Activated B cell treated with CpG ODN at 0.5 μM for 24 hours (primary cell): ENCODE results near the gene PDE7B. TPM values are rescaled to one million over a fixed set of nuclear protein-coding genes. Genes with fewer than 3 reads are reported as not detected.

Source experiments
- ATAC-seq: fragments of 200-7000 bp; cut with Tn5 transposase; one replicate; pipeline ENCODE4 v1.10.0; 2021; ENCODE audit warnings: low read depth, mild to moderate bottlenecking, moderate library complexity
- CTCF ChIA-PET: fragments of 350-600 bp; sonication (Branson Sonifier 250); formaldehyde crosslinking; loops from one replicate; lab custom pipeline; 2021; ENCODE audit warnings: antibody characterized with exemption; lab: Charles Lee
- POLR2A ChIA-PET: fragments of 350-600 bp; sonication (Branson Sonifier 250); formaldehyde crosslinking; loops from one replicate; lab custom pipeline; 2021; ENCODE audit warnings: antibody characterized with exemption; lab: Charles Lee
- DNase-seq: peaks from one replicate; pipeline ENCODE4 v3.0.0; 2022
- H3K27ac Mint-ChIP-seq: one replicate; pipeline ENCODE4 v1.8.0; 2020; ENCODE audit warnings: mixed read lengths
- H3K27me3 Mint-ChIP-seq: one replicate; pipeline ENCODE4 v1.8.0; 2021; ENCODE audit warnings: mixed read lengths
- H3K36me3 Mint-ChIP-seq: one replicate; pipeline ENCODE4 v1.8.0; 2021; ENCODE audit warnings: low read depth, mixed read lengths
- H3K4me1 Mint-ChIP-seq: one replicate; pipeline ENCODE4 v1.8.0; 2021; ENCODE audit warnings: mixed read lengths
- H3K4me3 Mint-ChIP-seq: one replicate; pipeline ENCODE4 v1.8.0; 2020; ENCODE audit warnings: mild to moderate bottlenecking, mixed read lengths
- H3K9me3 Mint-ChIP-seq: one replicate; pipeline ENCODE4 v1.8.0; 2020; ENCODE audit warnings: mixed read lengths
- CTCF ChIP-seq: fragments of 200-600 bp; IDR thresholded peaks from one replicate; pipeline ENCODE4 v1.8.0; 2022; ENCODE audit warnings: antibody characterized with exemption, mild to moderate bottlenecking
- intact Hi-C: fragments of 100-400 bp; cut with micrococcal nuclease; formaldehyde crosslinking; loops from one replicate; pipeline ENCODE4 v1.15.1; 2024
- total RNA-seq: library from RNA; stranded (reverse); gene quantifications from 2 replicates; pipeline ENCODE4 v1.2.3, GENCODE V29; 2022

Gene PDE7B
- total RNA-seq, 1 donor from 2014 or later: 1.8 TPM

- no peak for ATAC-seq
- intact Hi-C loops: no loop called here
These were observed 62.3 kb downstream of the PDE7B start for GRCh38 chr6:135913785-135914184.

DNA sequence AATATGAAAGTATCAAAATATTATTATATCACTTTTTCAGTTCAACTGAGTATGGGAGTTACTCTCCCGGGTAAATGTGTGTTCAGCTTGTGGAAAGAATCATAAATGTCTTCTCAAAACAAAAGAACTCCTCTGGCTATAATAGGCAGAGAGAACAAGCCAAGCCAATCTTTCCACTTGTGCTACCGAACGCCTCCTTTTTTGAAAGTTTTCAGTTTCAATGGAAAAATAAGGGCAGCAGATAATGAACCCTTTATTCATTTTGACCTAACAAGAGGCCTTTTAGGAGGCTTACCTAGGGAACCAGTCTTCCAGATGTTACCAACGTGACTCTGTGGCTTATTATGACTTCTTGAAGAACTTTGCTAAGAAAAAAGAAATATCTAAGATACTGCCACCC lies 67.5 kb downstream of the PDE7B start:
- CTCF ChIA-PET: interaction anchor here (0.7 to 4.5 kb wide), 2 partner anchors 9 to 242 kb away, joined by 3 to 15 read pairs; no protein-coding TSS in a partner anchor
- POLR2A ChIA-PET: no interaction called here
- peaks cover 2% of the 10 kb centered on the region for H3K4me1 Mint-ChIP-seq
- no peaks in the 10 kb centered on the region for H3K27me3 Mint-ChIP-seq
- intact Hi-C loops: no loop called here
- no peak for ATAC-seq
- no peak for DNase-seq
- no peak overlapping the region for H3K4me3 Mint-ChIP-seq
- TF ChIP-seq CTCF: no peak
- no peaks in the 10 kb centered on the region for H3K36me3 Mint-ChIP-seq
- no peak overlapping the region for H3K27ac Mint-ChIP-seq
- no peaks in the 10 kb centered on the region for H3K9me3 Mint-ChIP-seq

More at GRCh38 chr6:135913785-135914184, 62.3 kb downstream of the PDE7B start:
- peaks cover 2% of the 10 kb centered on the region for H3K4me1 Mint-ChIP-seq
- no peaks in the 10 kb centered on the region for H3K9me3 Mint-ChIP-seq
- H3K36me3 Mint-ChIP-seq: no peaks in the 10 kb centered on the region
- POLR2A ChIA-PET: no interaction called here
- TF ChIP-seq CTCF: no peak
- DNase-seq: no peak
- CTCF ChIA-PET: interaction anchor here (0.8 to 1.1 kb wide), 3 partner anchors 50 to 378 kb away, joined by 3 to 4 read pairs (median 4); no protein-coding TSS in a partner anchor
- H3K4me3 Mint-ChIP-seq: no peak overlapping the region
- no peak overlapping the region for H3K27ac Mint-ChIP-seq
- no peaks in the 10 kb centered on the region for H3K27me3 Mint-ChIP-seq

- no peak overlapping the region for H3K4me3 Mint-ChIP-seq
- H3K9me3 Mint-ChIP-seq: no peaks in the 10 kb centered on the region
- intact Hi-C loops: no loop called here
- H3K27me3 Mint-ChIP-seq: no peaks in the 10 kb centered on the region
- CTCF ChIA-PET: interaction anchor here (1.2 to 4.5 kb wide), 2 partner anchors 9 to 11 kb away, joined by 3 to 15 read pairs; no protein-coding TSS in a partner anchor
- TF ChIP-seq CTCF: no peak
- H3K4me1 Mint-ChIP-seq: peaks cover 2% of the 10 kb centered on the region
- POLR2A ChIA-PET: no interaction called here
- no peak for ATAC-seq
- H3K36me3 Mint-ChIP-seq: no peaks in the 10 kb centered on the region
- DNase-seq: no peak
- H3K27ac Mint-ChIP-seq: no peak overlapping the region
These were observed 69.2 kb downstream of the PDE7B start for GRCh38 chr6:135920689-135921088.

- Mint-ChIP-seq H3K4me3 (no peak overlapping the region), H3K27ac (no peak overlapping the region), H3K36me3 (no peaks in the 10 kb centered on the region), H3K27me3 (no peaks in the 10 kb centered on the region), H3K9me3 (no peaks in the 10 kb centered on the region), H3K4me1 (peaks cover 2% of the 10 kb centered on the region)
- ChIA-PET CTCF (interaction anchor here (1.2 to 4.5 kb wide), 2 partner anchors 10 to 12 kb away, joined by 3 to 15 read pairs; no protein-coding TSS in a partner anchor), POLR2A (no interaction called here)
- intact Hi-C loops: no loop called here
- TF ChIP-seq CTCF: no peak
- no peak for ATAC-seq
- no peak for DNase-seq
These were observed 69.7 kb downstream of the PDE7B start for GRCh38 chr6:135921188-135921587.

- Mint-ChIP-seq H3K9me3 (no peaks in the 10 kb centered on the region), H3K27me3 (no peaks in the 10 kb centered on the region)
- ATAC-seq: peak; percentile 25
These were observed 70.7 kb downstream of the PDE7B start for GRCh38 chr6:135922174-135922573.

More at GRCh38 chr6:135922174-135922573, 70.7 kb downstream of the PDE7B start:
- Mint-ChIP-seq H3K4me1 (peaks cover 2% of the 10 kb centered on the region), H3K27ac (no peak overlapping the region), H3K4me3 (no peak overlapping the region), H3K36me3 (no peaks in the 10 kb centered on the region)
- intact Hi-C loops: no loop called here
- DNase-seq: no peak
- ChIA-PET POLR2A (no interaction called here), CTCF (no interaction called here)
- no peak for TF ChIP-seq CTCF
